Fibroblast of pulmonary artery (primary cell): ENCODE data around the gene NSMCE1.

Experiments used
- DNase-seq: peaks from one replicate; pipeline ENCODE4 v3.0.0-alpha.2; 2010; ENCODE audit warnings: low read depth
- H3K4me3 ChIP-seq: replicated peaks from 2 replicates; pipeline ENCODE4 v1.5.1; 2011; ENCODE audit warnings: low read depth, mild to moderate bottlenecking, control low read depth, low read length, moderate library complexity
- CTCF ChIP-seq: IDR thresholded peaks from 2 replicates; pipeline ENCODE4 v1.5.1; 2011; ENCODE audit warnings: mild to moderate bottlenecking, control low read depth, low read length, inconsistent platforms; ENCODE audit errors: missing control alignments

The NSMCE1 gene

GRCh38 chr16:27268376-27269299 lies at the start of gene NSMCE1:
TSS of gene NSMCE1 (minus strand) at chr16:27268772. CDS start at chr16:27257570, 11,202 bp downstream.
- peak; percentile 16 for TF ChIP-seq CTCF
- peak; percentile 97 for DNase-seq
- H3K4me3 ChIP-seq, result peak within 1 kb of the TSS; percentile 85

- DNase-seq, result peak; percentile 44
- TF ChIP-seq CTCF, result no peak
- H3K4me3 ChIP-seq, result peak overlapping the region; percentile 3
Measured at GRCh38 chr16:27317738-27318391, 49.3 kb upstream of the NSMCE1 start.

GRCh38 chr16:27317320-27317719 lies 48.7 kb upstream of the NSMCE1 start:
- no peak for TF ChIP-seq CTCF
- DNase-seq, result no peak
- H3K4me3 ChIP-seq, result peak overlapping the region; percentile 2

- no peak for TF ChIP-seq CTCF
- H3K4me3 ChIP-seq, result peak overlapping the region; percentile 83
- no peak for DNase-seq
Measured at GRCh38 chr16:27316038-27316680, 47.6 kb upstream of the NSMCE1 start.

GRCh38 chr16:27315333-27316037 lies 46.9 kb upstream of the NSMCE1 start:
- peak; percentile 27 for TF ChIP-seq CTCF
- H3K4me3 ChIP-seq, result peak overlapping the region; percentile 83
- peak; percentile 95 for DNase-seq

GRCh38 chr16:27314986-27315332 lies 46.4 kb upstream of the NSMCE1 start:
- peak overlapping the region; percentile 83 for H3K4me3 ChIP-seq
- no peak for TF ChIP-seq CTCF
- DNase-seq, result no peak
